ENCODE measurements around the gene AGAP1. TPM values are rescaled to one million over a fixed set of nuclear protein-coding genes. Genes with fewer than 3 reads are reported as not detected.

Gene AGAP1
- total and polyA plus RNA-seq, 7 donors, result 4.2 to 21.6 (median 16.6) TPM

- intact Hi-C loops (cut with DNase I), result no loop called here
- H3K27me3 ChIP-seq (ENCODE audit: insufficient read depth in 3 of 3, low read length in 2 of 3), result no peaks in the 10 kb centered on the region
- WGBS, 3 donors, result 79 to 85% (median 80%) methylated on average over 10 of the region's 10 CpGs
Observed at GRCh38 chr2:235514627-235515363, 21.0 kb downstream of the AGAP1 start.

GRCh38 chr2:235515364-235515742, 21.5 kb downstream of the AGAP1 start:
- 91 to 95% (median 95%) methylated on average over 7 of the region's 7 CpGs for WGBS, 3 donors
- ATAC-seq (no peak), DNase-seq (no peak)
- no peak for TF ChIP-seq CTCF (IDR thresholded peaks at IDR 0.05)
- H3K36me3 ChIP-seq (ENCODE audit: insufficient read depth in 1 of 2, low read depth in 1 of 2), result no peaks in the 10 kb centered on the region
- H3K27ac ChIP-seq, result no peak overlapping the region
- H3K9me3 ChIP-seq, result no peaks in the 10 kb centered on the region
- H3K27me3 ChIP-seq (ENCODE audit: insufficient read depth in 3 of 3, low read length in 2 of 3), result no peaks in the 10 kb centered on the region
- intact Hi-C loops (cut with DNase I), result no loop called here
- H3K4me1 ChIP-seq, result peaks cover 39% of the 10 kb centered on the region
- no peak overlapping the region for H3K4me3 ChIP-seq

More at GRCh38 chr2:235514627-235515363, 21.0 kb downstream of the AGAP1 start:
- peak; percentile 39 to 57 (median 50) for ATAC-seq
- Histone ChIP-seq H3K36me3 (ENCODE audit: insufficient read depth in 1 of 2, low read depth in 1 of 2) (no peaks in the 10 kb centered on the region), H3K4me1 (peaks cover 36% of the 10 kb centered on the region), H3K27ac (peak overlapping the region; percentile 21), H3K9me3 (no peaks in the 10 kb centered on the region), H3K4me3 (no peak overlapping the region)
- TF ChIP-seq CTCF (IDR thresholded peaks at IDR 0.05), result no peak
- DNase-seq, result no peak

- H3K27ac ChIP-seq, result no peak overlapping the region
- peaks cover 40% of the 10 kb centered on the region for H3K4me1 ChIP-seq
- no peak for DNase-seq
- H3K9me3 ChIP-seq, result no peaks in the 10 kb centered on the region
- TF ChIP-seq CTCF (IDR thresholded peaks at IDR 0.05), result no peak
- no peaks in the 10 kb centered on the region for H3K27me3 ChIP-seq (ENCODE audit: insufficient read depth in 3 of 3, low read length in 2 of 3)
- 94 to 97% (median 95%) methylated on average over 11 of the region's 11 CpGs for WGBS, 3 donors
- intact Hi-C loops (cut with DNase I), result no loop called here
- H3K36me3 ChIP-seq (ENCODE audit: insufficient read depth in 1 of 2, low read depth in 1 of 2), result no peaks in the 10 kb centered on the region
- no peak overlapping the region for H3K4me3 ChIP-seq
- no peak for ATAC-seq
Observed at GRCh38 chr2:235515821-235516220, 22.0 kb downstream of the AGAP1 start.

GRCh38 chr2:235516257-235516656, 22.4 kb downstream of the AGAP1 start:
- 92 to 97% (median 96%) methylated on average over 6 of the region's 6 CpGs for WGBS, 3 donors
- Histone ChIP-seq H3K4me3 (no peak overlapping the region), H3K36me3 (ENCODE audit: insufficient read depth in 1 of 2, low read depth in 1 of 2) (no peaks in the 10 kb centered on the region), H3K27ac (no peak overlapping the region), H3K9me3 (no peaks in the 10 kb centered on the region), H3K4me1 (peaks cover 37% of the 10 kb centered on the region), H3K27me3 (ENCODE audit: insufficient read depth in 3 of 3, low read length in 2 of 3) (no peaks in the 10 kb centered on the region)
- TF ChIP-seq CTCF (IDR thresholded peaks at IDR 0.05), result no peak
- intact Hi-C loops (cut with DNase I), result no loop called here
- DNase-seq (no peak), ATAC-seq (no peak)
